GM06990 (cell line): ENCODE results near the gene GRK5.

Experiments used
- DNase-seq: peaks from one replicate; pipeline ENCODE4 v3.0.0-alpha.2; 2011; ENCODE audit not compliant: insufficient read length; ENCODE audit errors: extremely low read depth
- H3K27me3 ChIP-seq: replicated peaks from 2 replicates; pipeline ENCODE4 v1.6.0; 2011; ENCODE audit warnings: low read length; ENCODE audit not compliant: control insufficient read depth, insufficient read depth
- H3K36me3 ChIP-seq: 2 replicates; pipeline ENCODE4 v1.5.1; 2011; ENCODE audit warnings: low read length; ENCODE audit not compliant: control insufficient read depth, insufficient read depth
- H3K4me3 ChIP-seq: replicated peaks from 2 replicates; pipeline ENCODE4 v1.5.1; 2011; ENCODE audit warnings: low read depth, mild to moderate bottlenecking, control low read depth, low read length
- CTCF ChIP-seq: IDR thresholded peaks from 2 replicates; pipeline ENCODE4 v1.5.1; 2011; ENCODE audit warnings: low read length, control low read depth, mild to moderate bottlenecking, inconsistent platforms; ENCODE audit not compliant: insufficient read depth, poor library complexity, severe bottlenecking

GRK5 gene

DNA sequence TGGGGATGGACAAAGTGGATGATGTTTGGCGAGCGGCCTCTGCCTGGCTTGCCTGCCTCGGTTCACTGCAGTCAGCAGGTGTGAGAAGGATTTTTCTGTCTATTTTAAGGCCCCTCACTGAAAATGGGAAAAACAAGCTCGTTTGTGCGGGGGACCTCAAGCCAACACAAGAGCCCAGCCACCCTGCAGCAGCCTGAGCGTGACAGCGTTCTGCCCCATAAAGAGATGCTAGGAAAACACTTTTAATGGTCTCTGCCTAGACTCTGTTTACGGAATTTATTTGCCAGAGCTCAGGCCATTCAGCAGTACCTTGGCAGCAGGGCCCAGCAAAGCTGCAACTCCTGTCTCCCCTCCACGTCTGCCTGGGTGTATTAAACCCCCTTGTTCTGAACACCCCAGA, 131.7 kb downstream of the GRK5 start:
- no peak for TF ChIP-seq CTCF
- DNase-seq: no peak
- peaks cover 15% of the 10 kb centered on the region for H3K36me3 ChIP-seq
- no peak overlapping the region for H3K4me3 ChIP-seq
- no peaks in the 10 kb centered on the region for H3K27me3 ChIP-seq

GRCh38 chr10:119340893-119341458, 133.6 kb downstream of the GRK5 start:
- Histone ChIP-seq H3K4me3 (no peak overlapping the region), H3K36me3 (peaks cover 11% of the 10 kb centered on the region), H3K27me3 (no peaks in the 10 kb centered on the region)
- no peak for DNase-seq
- no peak for TF ChIP-seq CTCF

DNA sequence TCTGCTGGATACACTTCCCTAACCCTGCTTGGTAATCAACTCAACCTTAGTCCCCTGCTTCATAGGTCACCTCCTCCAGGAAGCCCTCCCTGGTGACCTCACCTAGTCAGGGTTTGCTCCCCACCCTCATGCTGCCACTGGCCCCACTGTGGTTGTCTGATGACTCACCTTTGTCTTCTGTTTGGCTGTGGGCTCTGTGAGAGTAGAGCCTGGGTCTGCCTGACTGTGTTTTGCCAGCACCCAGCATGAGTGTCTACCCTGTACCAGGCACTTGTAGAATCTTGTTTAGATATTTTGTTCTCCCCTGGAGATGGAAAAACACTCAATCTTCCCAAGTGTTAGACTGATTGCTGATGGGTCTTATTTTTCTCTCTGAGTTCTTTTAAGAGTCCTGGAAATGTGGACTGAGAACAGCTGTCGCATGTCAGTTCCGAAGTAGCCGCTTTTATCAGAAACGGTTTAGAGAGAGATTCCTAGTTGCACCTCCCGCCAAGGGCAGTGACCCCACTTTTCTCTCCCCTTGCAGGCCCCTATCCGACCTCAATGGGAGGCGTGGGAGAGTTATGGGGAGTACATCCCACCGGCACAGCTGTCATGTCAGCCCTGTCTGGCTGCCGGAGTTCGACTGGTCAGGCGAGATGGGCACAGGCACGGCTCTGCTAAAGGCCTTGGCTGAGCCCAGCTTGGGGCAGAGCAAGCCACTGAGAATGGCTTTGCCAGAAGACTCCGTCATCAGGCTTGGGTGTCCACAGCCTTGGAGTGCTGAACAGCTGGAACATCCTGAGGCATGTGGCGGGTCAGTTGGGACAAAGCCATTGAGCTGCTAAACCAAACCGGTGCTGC, 134.3 kb downstream of the GRK5 start:
- no peak for DNase-seq
- Histone ChIP-seq H3K36me3 (peaks cover 10% of the 10 kb centered on the region), H3K27me3 (no peaks in the 10 kb centered on the region), H3K4me3 (no peak overlapping the region)
- TF ChIP-seq CTCF: no peak

- TF ChIP-seq CTCF: no peak
- no peak for DNase-seq
- no peaks in the 10 kb centered on the region for H3K27me3 ChIP-seq
- H3K4me3 ChIP-seq: no peak overlapping the region
- H3K36me3 ChIP-seq: peaks cover 7% of the 10 kb centered on the region
Measured at GRCh38 chr10:119342335-119342734, 135.0 kb downstream of the GRK5 start.

DNA sequence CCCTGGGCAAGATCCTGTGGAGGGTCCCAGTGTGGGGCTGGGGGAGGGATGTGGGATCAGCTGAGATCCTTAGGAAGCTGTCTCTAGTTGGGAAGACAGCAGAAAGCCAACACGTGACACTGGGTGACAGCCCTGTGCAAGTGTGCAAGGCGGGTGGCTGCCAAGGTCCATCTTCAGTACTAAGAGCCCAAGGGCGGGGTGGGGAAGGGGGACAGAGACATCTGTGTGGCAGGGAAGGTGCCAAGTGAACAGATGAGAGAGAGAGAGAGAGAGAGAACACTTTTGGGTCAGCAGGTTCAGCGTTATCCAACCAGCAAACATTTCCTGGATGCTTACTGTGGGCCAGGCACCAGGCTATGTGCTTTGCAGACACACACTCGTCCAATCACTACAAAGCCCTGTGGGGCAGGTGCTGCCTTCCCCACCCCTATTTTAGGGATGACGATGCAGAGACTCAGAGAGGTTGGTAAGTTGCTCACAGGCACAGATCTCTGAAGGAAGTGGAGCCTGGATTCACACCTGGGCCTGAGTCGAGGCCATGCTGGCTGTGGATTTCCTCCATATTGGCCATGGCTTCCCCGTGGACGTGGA, 135.7 kb downstream of the GRK5 start:
- no peak for DNase-seq
- H3K36me3 ChIP-seq: peaks cover 7% of the 10 kb centered on the region
- TF ChIP-seq CTCF: no peak
- H3K27me3 ChIP-seq: no peaks in the 10 kb centered on the region
- no peak overlapping the region for H3K4me3 ChIP-seq
